Measurements from ENCODE around the gene HRH1. TPM values are rescaled to one million over a fixed set of nuclear protein-coding genes. Genes with fewer than 3 reads are reported as not detected.

Gene HRH1
- total RNA-seq, 1 donor from 2014 or later, result 0.90 TPM

DNA sequence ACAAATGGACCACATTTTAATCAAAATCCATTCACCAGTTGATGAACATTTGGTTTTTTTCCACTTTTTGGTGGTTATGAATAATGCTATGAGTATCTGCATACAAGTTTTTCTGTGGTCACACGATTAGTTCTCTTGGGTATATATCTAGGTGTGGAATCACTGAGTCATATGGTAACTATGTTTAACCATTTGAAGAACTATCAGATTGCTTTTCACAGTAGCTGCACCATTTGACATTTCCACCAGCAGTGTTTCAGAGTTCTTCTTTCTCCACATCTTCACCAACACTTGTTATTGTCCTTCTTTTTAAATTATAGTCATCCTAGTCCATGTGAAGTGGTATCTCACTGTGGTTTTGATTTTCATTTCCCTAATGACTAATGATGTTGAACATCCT lies 84.6 kb downstream of the HRH1 start:
- Mint-ChIP-seq H3K27ac (ENCODE audit: unreplicated experiment) (no peak overlapping the region), H3K36me3 (ENCODE audit: low read depth, unreplicated experiment) (no peaks in the 10 kb centered on the region), H3K4me3 (ENCODE audit: unreplicated experiment) (no peak overlapping the region), H3K9me3 (ENCODE audit: unreplicated experiment) (no peaks in the 10 kb centered on the region), H3K27me3 (ENCODE audit: unreplicated experiment) (no peaks in the 10 kb centered on the region), H3K4me1 (ENCODE audit: unreplicated experiment) (peaks cover 5% of the 10 kb centered on the region)
- TF ChIP-seq, protein P1, sequence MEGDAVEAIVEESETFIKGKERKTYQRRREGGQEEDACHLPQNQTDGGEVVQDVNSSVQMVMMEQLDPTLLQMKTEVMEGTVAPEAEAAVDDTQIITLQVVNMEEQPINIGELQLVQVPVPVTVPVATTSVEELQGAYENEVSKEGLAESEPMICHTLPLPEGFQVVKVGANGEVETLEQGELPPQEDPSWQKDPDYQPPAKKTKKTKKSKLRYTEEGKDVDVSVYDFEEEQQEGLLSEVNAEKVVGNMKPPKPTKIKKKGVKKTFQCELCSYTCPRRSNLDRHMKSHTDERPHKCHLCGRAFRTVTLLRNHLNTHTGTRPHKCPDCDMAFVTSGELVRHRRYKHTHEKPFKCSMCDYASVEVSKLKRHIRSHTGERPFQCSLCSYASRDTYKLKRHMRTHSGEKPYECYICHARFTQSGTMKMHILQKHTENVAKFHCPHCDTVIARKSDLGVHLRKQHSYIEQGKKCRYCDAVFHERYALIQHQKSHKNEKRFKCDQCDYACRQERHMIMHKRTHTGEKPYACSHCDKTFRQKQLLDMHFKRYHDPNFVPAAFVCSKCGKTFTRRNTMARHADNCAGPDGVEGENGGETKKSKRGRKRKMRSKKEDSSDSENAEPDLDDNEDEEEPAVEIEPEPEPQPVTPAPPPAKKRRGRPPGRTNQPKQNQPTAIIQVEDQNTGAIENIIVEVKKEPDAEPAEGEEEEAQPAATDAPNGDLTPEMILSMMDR (IDR thresholded peaks at IDR 0.05; ENCODE audit: unreplicated experiment), result no peak
- no peak for DNase-seq (ENCODE audit: low spot score)

DNA sequence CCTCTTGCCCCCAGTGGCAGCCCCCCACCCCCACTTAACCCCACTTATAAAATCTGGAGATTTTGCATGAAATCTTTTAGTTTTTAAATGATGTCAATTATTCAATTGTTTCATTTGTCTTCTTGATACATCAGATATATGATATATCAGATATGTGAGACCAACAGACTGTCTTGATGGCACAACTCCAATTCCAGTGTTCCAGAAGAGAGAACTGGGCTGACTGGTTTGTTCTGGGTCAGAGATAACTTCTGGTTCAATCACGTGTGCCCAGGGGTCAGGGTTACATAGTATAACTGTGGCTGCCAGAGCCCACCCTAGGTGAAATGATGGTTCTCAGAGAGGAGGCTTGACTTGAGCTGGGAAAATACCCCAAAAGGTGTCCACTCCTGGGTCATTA lies 85.5 kb downstream of the HRH1 start:
- H3K27me3 Mint-ChIP-seq (ENCODE audit: unreplicated experiment), result no peaks in the 10 kb centered on the region
- H3K4me1 Mint-ChIP-seq (ENCODE audit: unreplicated experiment), result no peaks in the 10 kb centered on the region
- H3K27ac Mint-ChIP-seq (ENCODE audit: unreplicated experiment), result no peak overlapping the region
- DNase-seq (ENCODE audit: low spot score), result no peak
- H3K4me3 Mint-ChIP-seq (ENCODE audit: unreplicated experiment), result no peak overlapping the region
- TF ChIP-seq, protein P1 (IDR thresholded peaks at IDR 0.05; ENCODE audit: unreplicated experiment), result no peak
- H3K36me3 Mint-ChIP-seq (ENCODE audit: low read depth, unreplicated experiment), result no peaks in the 10 kb centered on the region
- H3K9me3 Mint-ChIP-seq (ENCODE audit: unreplicated experiment), result no peaks in the 10 kb centered on the region

DNA sequence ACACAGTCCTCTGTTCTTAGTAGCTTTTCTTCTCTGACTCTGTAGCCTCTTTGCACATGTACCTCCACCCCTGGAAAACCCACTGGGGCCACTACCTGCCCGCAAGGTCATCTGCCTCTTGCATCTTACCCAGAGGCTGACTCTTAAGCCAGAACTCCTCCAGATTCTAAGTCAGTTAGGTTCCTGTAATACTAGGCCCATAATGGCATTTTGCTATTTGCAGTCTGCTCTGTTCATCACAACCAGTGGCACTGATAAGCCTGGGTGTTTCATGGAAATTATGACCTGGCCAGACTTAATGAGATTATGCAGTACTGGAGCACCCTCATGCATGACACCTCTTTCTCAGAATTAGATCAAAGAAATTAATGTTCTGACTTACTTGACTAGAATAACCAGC lies 86.2 kb downstream of the HRH1 start:
- Mint-ChIP-seq H3K4me1 (ENCODE audit: unreplicated experiment) (no peaks in the 10 kb centered on the region), H3K27me3 (ENCODE audit: unreplicated experiment) (no peaks in the 10 kb centered on the region), H3K4me3 (ENCODE audit: unreplicated experiment) (no peak overlapping the region), H3K27ac (ENCODE audit: unreplicated experiment) (peak overlapping the region; percentile 7), H3K9me3 (ENCODE audit: unreplicated experiment) (no peaks in the 10 kb centered on the region), H3K36me3 (ENCODE audit: low read depth, unreplicated experiment) (no peaks in the 10 kb centered on the region)
- TF ChIP-seq, protein P1 (IDR thresholded peaks at IDR 0.05; ENCODE audit: unreplicated experiment), result no peak
- DNase-seq (ENCODE audit: low spot score), result no peak

DNA sequence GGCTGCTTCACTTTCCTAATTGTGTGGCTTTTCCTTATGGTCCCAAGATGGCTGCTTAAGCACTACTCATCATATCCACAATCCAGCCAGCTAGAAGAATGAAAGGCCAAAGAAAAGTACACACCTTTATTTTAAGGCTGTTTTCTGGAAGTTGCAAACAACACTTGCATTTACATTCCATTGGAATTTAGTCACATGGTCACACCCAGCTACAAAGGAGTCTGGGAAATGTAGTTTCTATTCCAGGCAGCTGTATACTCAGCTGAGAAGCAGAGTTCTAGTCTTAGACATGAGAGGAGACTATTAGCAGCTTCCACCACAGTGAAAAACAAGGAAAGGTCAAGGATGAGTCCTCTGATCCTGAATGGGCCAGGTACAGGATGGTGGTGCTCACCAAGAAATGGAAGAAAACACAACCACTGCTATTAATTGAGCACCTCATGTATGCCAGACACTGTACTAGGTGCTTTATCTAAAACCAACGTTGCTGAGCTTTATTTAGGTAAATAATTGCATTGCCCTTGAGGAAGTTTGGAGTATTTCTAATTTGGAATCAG lies 89.9 kb downstream of the HRH1 start:
- H3K9me3 Mint-ChIP-seq (ENCODE audit: unreplicated experiment), result no peaks in the 10 kb centered on the region
- DNase-seq (ENCODE audit: low spot score), result no peak
- H3K4me3 Mint-ChIP-seq (ENCODE audit: unreplicated experiment), result no peak overlapping the region
- H3K4me1 Mint-ChIP-seq (ENCODE audit: unreplicated experiment), result no peaks in the 10 kb centered on the region
- no peaks in the 10 kb centered on the region for H3K27me3 Mint-ChIP-seq (ENCODE audit: unreplicated experiment)
- H3K36me3 Mint-ChIP-seq (ENCODE audit: low read depth, unreplicated experiment), result no peaks in the 10 kb centered on the region
- TF ChIP-seq, protein P1 (IDR thresholded peaks at IDR 0.05; ENCODE audit: unreplicated experiment), result no peak
- no peak overlapping the region for H3K27ac Mint-ChIP-seq (ENCODE audit: unreplicated experiment)

DNA sequence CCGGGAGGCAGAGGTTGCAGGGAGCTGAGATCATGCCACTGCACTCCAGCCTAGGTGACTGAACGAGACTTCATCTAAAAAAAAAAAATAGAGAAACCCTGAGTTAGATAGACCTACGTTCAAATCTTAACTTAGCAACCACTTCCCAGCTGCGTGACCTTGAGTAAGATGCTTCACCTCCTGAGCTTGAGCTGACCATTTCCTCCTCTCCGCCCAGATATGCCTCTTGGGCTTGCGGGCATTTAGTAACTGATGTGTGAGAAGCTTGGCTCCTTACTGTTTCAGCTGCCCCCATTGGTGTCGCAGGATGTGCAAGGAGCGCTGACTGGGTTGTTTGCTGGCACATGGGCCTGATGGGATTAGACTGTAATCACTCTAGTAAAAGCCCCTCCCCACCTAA lies 91.0 kb downstream of the HRH1 start:
- no peak overlapping the region for H3K4me3 Mint-ChIP-seq (ENCODE audit: unreplicated experiment)
- no peaks in the 10 kb centered on the region for H3K9me3 Mint-ChIP-seq (ENCODE audit: unreplicated experiment)
- no peaks in the 10 kb centered on the region for H3K4me1 Mint-ChIP-seq (ENCODE audit: unreplicated experiment)
- TF ChIP-seq, protein P1 (IDR thresholded peaks at IDR 0.05; ENCODE audit: unreplicated experiment), result no peak
- DNase-seq (ENCODE audit: low spot score), result no peak
- no peaks in the 10 kb centered on the region for H3K36me3 Mint-ChIP-seq (ENCODE audit: low read depth, unreplicated experiment)
- H3K27me3 Mint-ChIP-seq (ENCODE audit: unreplicated experiment), result no peaks in the 10 kb centered on the region
- no peak overlapping the region for H3K27ac Mint-ChIP-seq (ENCODE audit: unreplicated experiment)

All from endothelial cell (in vitro differentiated cells).